Measurements from ENCODE around the gene PPP3R1. TPM values are rescaled to one million over a fixed set of nuclear protein-coding genes. Genes with fewer than 3 reads are reported as not detected.

PPP3R1 gene
- total and polyA plus RNA-seq, 2 of the 4 experiments (the other 2 are of a cell fraction): 9.1 to 17.3 TPM

DNA sequence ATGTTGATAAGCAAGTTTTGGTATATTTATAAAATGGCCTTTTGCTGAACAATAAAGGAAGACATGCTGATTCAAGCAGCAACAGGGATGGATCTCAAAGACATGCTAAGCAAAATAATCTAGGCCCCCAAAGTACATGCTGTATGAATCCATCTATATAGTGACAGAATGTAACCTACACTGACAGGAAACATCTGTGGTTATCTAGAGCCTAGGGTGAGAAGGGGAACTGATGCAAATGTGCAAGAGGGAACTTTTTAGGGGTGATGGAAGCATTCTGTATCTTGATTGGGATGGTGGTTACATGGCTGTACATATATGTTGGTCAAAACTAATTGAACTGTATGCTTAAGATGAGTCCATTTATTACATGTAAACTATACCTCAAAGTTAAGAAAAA is 43.2 kb upstream of the PPP3R1 start:
- peaks cover 2% of the 10 kb centered on the region; the same call in 1 of the 2 replicates for H3K36me3 ChIP-seq (ENCODE audit: control insufficient read depth, insufficient read depth, low read length)
- dilution Hi-C loops (cut with HindIII; ENCODE audit: low sequenced_read_pairs, unreplicated experiment) (no loop called here), in situ Hi-C loops (cut with MboI; ENCODE audit: low sequenced_read_pairs) (loop anchor here (10.0 kb wide), 1 partner anchor 149 kb away; no protein-coding TSS in a partner anchor), intact Hi-C loops (cut with micrococcal nuclease) (no loop called here)
- no peak overlapping the region for H3K14ac ChIP-seq (replicated peaks; ENCODE audit: low read depth, low read length)
- H3K79me1 ChIP-seq (ENCODE audit: low read depth in 1 of 2, low read length in 2 of 2): peaks cover 4% of the 10 kb centered on the region in 2 experiments; a peak in 1 of 4 replicates
- no peak overlapping the region for H2BK5ac ChIP-seq (ENCODE audit: low read depth, low read length, poor library complexity, severe bottlenecking)
- H3K9me3 ChIP-seq (ENCODE audit: control insufficient read depth, insufficient read depth, low read length): no peaks in the 10 kb centered on the region
- H3K18ac ChIP-seq (ENCODE audit: low read depth, low read length): no peak overlapping the region
- H2BK15ac ChIP-seq (ENCODE audit: low read depth, low read length): no peak overlapping the region
- CTCF ChIA-PET: no interaction called here
- no TSS peak for BruUV-seq (replicated peaks)
- no peak overlapping the region for H2BK120ac ChIP-seq (ENCODE audit: low read depth, low read length)
- no peak overlapping the region for H3K23ac ChIP-seq (ENCODE audit: low read depth, low read length)
- no peak overlapping the region for H2AK5ac ChIP-seq (ENCODE audit: low read depth, low read length)
- ATAC-seq (ENCODE audit: low read depth): no peak
- H3K4me1 ChIP-seq (ENCODE audit: control insufficient read depth, insufficient read depth, low read length): no peaks in the 10 kb centered on the region
- no peak overlapping the region for H3K4me3 ChIP-seq (ENCODE audit: insufficient read depth, low read depth, low read length)
- no peak overlapping the region for H4K5ac ChIP-seq (ENCODE audit: low read depth, low read length)
- no peak overlapping the region for H3K4me2 ChIP-seq (ENCODE audit: low read depth, low read length)
- no peak for DNase-seq
- no peaks in the 10 kb centered on the region for H3K27me3 ChIP-seq (ENCODE audit: control insufficient read depth, insufficient read depth, low read length)
- no peak overlapping the region for H3K9ac ChIP-seq (ENCODE audit: low read depth, low read length)
- H4K91ac ChIP-seq (ENCODE audit: insufficient read depth, low read depth, low read length): no peak overlapping the region
- POLR2A ChIA-PET (ENCODE audit: unreplicated experiment): no interaction called here
- H2BK20ac ChIP-seq (ENCODE audit: low read depth, low read length): no peak overlapping the region
- H2AK9ac ChIP-seq (replicated peaks; ENCODE audit: low read depth, low read length, poor library complexity): no peak overlapping the region
- no peak for TF ChIP-seq MAFK (IDR thresholded peaks at IDR 0.05; ENCODE audit: low read depth, low read length)
- TF ChIP-seq FOS (IDR thresholded peaks at IDR 0.05; ENCODE audit: low read depth, low read length): no peak
- no peak for TF ChIP-seq RAD21 (IDR thresholded peaks at IDR 0.05; ENCODE audit: low read length)
- TF ChIP-seq CEBPB (IDR thresholded peaks at IDR 0.05; ENCODE audit: low read depth, low read length): no peak
- TF ChIP-seq SMC3 (IDR thresholded peaks at IDR 0.05; ENCODE audit: low read depth, low read length): no peak
- no peak for TF ChIP-seq CHD1 (IDR thresholded peaks at IDR 0.05; ENCODE audit: low read depth, low read length)
- TF ChIP-seq POLR2A (IDR thresholded peaks at IDR 0.05; ENCODE audit: low read depth, low read length): no peak
- TF ChIP-seq, protein P1, sequence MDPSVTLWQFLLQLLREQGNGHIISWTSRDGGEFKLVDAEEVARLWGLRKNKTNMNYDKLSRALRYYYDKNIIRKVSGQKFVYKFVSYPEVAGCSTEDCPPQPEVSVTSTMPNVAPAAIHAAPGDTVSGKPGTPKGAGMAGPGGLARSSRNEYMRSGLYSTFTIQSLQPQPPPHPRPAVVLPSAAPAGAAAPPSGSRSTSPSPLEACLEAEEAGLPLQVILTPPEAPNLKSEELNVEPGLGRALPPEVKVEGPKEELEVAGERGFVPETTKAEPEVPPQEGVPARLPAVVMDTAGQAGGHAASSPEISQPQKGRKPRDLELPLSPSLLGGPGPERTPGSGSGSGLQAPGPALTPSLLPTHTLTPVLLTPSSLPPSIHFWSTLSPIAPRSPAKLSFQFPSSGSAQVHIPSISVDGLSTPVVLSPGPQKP (IDR thresholded peaks at IDR 0.05; ENCODE audit: borderline replicate concordance, low read depth, low read length): no peak
- no peak for TF ChIP-seq MXI1 (IDR thresholded peaks at IDR 0.05; ENCODE audit: borderline replicate concordance, low read depth, low read length)
- TF ChIP-seq, protein P2, sequence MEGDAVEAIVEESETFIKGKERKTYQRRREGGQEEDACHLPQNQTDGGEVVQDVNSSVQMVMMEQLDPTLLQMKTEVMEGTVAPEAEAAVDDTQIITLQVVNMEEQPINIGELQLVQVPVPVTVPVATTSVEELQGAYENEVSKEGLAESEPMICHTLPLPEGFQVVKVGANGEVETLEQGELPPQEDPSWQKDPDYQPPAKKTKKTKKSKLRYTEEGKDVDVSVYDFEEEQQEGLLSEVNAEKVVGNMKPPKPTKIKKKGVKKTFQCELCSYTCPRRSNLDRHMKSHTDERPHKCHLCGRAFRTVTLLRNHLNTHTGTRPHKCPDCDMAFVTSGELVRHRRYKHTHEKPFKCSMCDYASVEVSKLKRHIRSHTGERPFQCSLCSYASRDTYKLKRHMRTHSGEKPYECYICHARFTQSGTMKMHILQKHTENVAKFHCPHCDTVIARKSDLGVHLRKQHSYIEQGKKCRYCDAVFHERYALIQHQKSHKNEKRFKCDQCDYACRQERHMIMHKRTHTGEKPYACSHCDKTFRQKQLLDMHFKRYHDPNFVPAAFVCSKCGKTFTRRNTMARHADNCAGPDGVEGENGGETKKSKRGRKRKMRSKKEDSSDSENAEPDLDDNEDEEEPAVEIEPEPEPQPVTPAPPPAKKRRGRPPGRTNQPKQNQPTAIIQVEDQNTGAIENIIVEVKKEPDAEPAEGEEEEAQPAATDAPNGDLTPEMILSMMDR (conservative IDR thresholded peaks at IDR 0.05; ENCODE audit: low read depth, low read length): no peak
- no peak for TF ChIP-seq MAZ (IDR thresholded peaks at IDR 0.05; ENCODE audit: borderline replicate concordance, low read depth, low read length)
- no peak for TF ChIP-seq NFE2L2 (IDR thresholded peaks at IDR 0.05; ENCODE audit: low read depth, low read length)
- TF ChIP-seq BHLHE40 (IDR thresholded peaks at IDR 0.05; ENCODE audit: low read depth, low read length): no peak
- no peak for TF ChIP-seq RFX5 (IDR thresholded peaks at IDR 0.05; ENCODE audit: low read depth, low read length)
- TF ChIP-seq RCOR1 (IDR thresholded peaks at IDR 0.05; ENCODE audit: insufficient replicate concordance, low read length): no peak
- no peak overlapping the region for H4K8ac ChIP-seq (ENCODE audit: low read depth in 2 of 2, low read length in 2 of 2)
- H3K27ac ChIP-seq (ENCODE audit: insufficient read depth, low read length): no peak overlapping the region
- no peaks in the 10 kb centered on the region for H4K20me1 ChIP-seq (ENCODE audit: insufficient read depth, low read length)
- no peak overlapping the region for H2AFZ ChIP-seq (replicated peaks; ENCODE audit: low read length, poor library complexity)
- H3K56ac ChIP-seq (ENCODE audit: extremely low read depth, insufficient read depth, low read length): no peak overlapping the region
- H3K4ac ChIP-seq (ENCODE audit: low read depth, low read length): no peak overlapping the region
- no peaks in the 10 kb centered on the region; the same call in 1 of the 2 replicates for H3K9me1 ChIP-seq (ENCODE audit: insufficient read depth, low read length)
